Head of caudate nucleus (tissue), 42 donors: Measurements from ENCODE around the gene GRK7.
"Not testable (repeated sequence)": the region's sequence is repeated elsewhere in the genome, so short reads cannot be mapped to it uniquely, and the experiment has no call there.

Experiments used
- DNase-seq, 42 donors: peaks; one replicate each; pipeline versions ENCODE4 v3.0.0 to v3.0.0-alpha.2; 2020 to 2021; ENCODE audit warnings: mixed read lengths in 7 of 42
- intact Hi-C: fragments of 100-400 bp; cut with DNase I; formaldehyde crosslinking; loops from one replicate; pipeline ENCODE4 v1.15.0; 2022

Gene GRK7

DNA sequence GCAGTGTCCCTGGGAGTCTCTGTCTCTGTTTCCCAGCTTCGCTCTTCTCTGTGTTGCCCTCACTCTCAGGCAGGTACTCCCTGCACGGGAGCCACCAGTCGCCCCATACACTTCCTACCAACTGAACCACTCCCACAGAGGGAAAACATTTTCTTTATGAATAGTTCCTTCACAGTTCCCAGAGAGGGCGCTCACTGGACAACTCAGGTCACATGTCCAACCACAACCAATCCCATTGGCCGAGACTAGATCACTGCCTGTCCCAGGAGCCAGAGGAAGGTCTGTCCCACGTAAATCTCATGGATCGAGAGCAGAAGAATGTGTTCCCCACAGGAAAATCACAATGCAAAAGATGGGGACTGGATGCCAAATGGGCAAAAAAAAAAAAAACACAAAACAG lies 26.1 kb downstream of the GRK7 start:
- intact Hi-C loops = no loop called here
- no peak for DNase-seq

DNA sequence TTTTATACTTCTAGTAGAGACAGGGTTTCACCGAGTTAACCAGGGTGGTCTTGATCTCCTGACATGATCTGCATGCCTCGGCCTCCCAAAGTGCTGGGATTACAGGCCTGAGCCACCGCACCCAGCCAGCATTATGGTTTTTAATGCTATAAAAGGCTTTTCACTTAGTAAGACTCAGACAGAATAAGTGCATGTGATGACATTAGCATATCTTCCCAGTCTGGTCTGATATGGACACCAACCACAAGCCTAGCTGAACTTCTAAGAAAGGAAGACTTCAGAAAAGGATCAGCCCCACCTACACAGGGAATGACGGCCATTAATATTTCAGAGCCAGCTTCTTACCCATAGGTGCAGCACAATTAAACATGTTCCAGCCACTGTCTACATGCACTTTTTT lies 27.0 kb downstream of the GRK7 start:
- intact Hi-C loops = no loop called here
- DNase-seq = no peak

DNA sequence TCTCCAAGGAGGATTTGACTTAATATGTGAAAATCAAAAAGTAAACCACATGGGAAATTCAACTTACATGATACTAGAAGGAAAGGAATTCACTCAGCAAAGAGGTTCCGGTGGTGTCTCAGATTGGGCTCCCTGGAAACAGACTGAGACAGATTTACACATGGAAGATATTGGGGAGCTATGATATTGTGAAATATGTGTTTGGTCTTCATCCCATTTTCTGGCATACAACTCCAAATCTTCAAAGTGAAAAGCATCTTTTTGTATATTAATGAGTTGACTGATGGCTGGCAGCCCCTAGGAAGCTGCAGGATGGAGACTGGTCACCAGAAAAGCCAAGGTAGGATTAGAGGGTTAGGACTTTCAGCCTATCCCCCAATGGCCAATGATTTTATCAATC lies 29.3 kb downstream of the GRK7 start:
- intact Hi-C loops = no loop called here
- no peak for DNase-seq

DNA sequence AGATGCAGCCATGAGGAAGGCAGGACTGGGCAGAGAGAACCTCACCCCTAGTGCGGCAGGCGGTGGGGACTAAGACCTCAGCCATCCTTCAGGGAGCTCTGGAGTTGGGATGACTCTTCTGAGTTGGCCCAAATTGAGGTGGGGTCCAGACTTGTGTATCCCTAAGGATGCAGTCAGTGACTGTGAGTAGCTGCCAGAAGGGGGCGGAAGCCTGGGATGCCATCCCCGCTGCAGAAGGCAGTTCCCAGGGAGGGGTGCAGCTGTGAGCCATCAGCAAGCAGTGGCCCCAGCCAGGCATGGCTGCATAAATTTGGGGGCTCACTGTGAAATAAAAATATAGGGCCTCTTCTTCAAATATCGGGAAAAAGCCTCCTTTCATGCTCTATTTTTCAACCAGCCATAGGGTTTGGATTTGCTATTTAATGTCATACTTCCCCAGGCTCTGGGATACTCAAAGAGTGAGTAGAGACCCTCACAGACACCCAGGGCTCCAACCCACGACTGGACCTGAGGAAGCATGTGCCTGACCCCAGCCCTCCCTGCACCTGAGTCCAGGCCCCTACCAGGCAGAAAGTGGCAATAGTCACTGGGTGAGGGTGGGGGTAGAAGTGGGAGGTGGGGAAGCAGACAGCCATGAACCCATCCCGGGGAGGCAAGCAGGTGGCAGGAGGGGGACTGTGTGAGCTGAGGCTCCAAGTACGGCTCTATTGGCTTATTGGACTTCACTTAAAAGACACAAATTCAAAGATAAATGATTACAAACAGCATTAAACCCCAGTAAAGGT lies 30.5 kb downstream of the GRK7 start:
- DNase-seq = no peak
- intact Hi-C loops = no loop called here

DNA sequence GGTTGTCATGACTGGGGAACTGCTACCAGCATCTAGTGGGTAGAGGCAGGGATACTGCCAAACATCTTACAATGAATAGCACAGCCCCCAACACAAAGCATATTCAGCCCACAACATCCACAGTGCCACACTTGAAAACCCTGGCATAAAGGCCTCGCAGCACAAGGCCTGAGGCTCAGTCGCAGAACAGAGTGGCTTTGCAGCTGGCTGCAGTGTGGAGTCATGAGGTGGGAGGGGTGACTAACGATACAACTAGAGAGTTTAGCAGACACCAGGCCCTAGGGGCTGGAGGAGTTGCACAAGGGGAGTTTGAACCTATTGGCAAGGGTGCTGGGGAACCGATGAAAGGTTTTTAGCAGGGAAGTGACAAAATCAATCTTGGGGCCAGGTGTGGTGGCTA lies 32.1 kb downstream of the GRK7 start:
- intact Hi-C loops = no loop called here
- no peak for DNase-seq

DNA sequence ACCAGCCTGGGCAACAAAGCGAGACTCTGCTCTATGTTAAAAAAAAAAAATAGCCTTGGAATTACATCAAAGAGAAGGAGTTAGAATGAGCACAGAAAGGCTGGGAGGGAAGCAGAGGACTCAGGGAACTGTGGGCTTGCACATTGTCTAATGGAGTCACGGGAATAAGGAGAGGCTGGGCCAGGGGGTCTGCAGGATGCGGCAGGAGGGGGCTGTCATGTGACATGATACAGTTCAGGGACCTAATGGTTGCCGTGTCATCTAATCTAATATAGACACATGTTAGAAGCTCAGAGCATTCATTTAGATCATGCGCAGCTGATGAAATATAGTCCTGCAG lies 32.5 kb downstream of the GRK7 start:
- no peak for DNase-seq
- intact Hi-C loops = no loop called here

DNA sequence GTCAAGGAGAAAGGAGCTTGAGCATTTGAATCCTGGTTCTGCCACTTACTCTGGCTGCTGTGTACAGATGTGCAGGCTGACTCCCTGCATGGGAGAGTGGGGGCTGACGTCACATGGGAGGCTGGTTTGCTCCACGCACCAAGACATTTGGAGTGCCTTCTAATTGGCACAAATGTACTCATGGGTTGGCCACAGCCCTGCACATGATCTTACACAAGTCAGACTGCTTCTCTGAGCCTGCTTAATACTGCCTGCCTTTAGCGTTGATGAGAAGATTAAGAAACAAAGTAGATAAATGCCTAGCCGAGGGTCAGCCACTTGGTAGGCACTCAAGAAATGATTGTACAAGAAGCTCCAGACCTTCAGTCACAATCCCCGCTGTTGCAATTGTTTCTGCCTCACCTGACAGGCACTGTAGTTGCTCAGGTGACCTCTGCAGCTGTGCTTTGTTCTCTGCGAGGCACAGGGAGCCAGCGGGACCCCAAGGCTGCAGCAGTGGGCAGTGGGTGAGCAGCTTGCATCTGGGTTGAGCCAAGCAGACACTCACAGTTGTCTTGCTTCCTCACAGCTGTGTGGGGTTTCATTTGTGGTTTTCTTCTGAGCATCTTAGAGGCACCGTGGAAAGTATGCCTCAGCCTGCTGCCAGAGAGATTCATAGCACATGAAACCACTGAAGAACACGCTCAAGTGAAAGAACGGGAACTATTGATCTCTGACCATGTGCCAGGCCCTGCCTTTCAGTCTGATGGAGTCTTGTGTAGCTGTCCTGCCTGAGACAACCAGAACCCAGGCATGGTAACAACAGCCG lies 33.1 kb downstream of the GRK7 start:
- intact Hi-C loops = no loop called here
- peak in 3 of 42 donors; percentile 1 to 15 (median 9) for DNase-seq

DNA sequence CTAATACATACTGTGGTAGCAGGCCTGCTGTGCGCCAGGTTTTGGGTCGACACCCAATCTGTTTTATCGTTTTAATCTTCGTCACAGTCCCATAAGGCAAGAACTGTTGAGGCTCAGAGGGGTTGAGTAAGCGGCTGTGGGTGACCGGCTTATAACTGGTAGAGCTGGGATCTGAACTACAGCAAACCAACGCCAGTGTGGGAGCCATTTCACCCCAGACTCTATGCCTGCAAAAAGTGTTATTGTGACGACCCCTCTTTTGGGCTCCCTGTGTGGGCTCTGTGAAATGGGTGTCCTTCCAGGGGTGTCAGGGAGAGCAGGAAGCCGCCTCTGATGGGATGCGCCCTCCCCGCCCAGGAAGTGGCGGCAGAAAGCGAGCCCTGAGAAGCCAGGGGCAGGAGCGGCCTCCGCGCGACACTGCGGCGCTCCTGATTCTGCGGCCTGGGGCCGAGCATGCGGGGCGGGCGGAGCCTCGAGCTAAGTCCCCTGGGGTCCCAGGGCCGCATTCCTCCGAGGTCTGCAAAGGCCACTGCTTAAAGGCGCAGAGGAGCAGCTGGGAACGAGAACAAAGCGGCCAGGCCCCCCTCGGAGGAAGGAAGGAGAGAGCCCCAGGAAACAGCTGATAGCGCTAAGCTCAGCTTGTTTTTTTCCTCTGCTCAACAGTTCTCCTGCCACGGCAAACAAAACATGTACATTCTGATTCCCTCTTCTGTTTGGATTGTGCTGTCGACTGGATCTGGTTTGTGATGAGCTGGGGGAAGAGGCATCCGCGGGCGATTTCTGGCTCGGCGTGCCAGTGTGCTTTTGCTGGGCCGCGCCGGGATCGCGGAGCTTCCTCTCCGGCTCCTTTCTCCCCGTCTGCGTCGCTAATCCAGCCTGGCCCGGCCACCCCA lies 33.9 kb downstream of the GRK7 start:
- peak in 14 of 42 donors; percentile 4 to 40 (median 16) for DNase-seq
- intact Hi-C loops = no loop called here

DNA sequence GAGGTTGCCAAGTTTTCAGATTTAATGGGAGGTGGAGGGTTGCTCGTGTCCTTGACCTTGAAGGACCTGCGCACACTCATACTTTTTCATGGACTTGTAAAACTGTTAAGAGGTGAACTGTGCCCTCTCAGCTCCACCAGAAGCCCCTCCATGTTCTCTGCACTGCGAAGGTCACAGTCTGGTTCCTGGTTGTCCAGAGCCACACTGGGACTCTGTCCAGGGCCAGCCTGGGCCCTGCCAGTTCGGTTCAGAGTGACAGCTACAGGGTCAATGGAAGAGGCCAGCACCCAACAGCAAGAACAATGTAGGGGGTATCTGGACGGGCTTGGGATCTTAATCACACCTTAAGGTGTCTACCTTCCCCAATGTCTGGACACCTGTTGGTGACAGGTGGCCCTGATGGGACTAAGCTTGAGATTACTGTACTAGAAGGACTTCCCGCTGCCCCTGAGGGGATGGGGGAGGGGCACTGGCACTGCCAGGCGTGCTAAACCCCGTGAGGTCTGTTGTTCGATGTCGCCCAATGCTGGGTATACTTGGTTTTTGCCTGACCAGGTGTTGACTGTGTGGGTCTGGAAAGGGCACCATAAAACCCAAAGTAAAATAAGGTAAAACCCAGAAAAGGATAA lies 34.7 kb downstream of the GRK7 start:
- intact Hi-C loops = no loop called here
- DNase-seq = no peak

DNA sequence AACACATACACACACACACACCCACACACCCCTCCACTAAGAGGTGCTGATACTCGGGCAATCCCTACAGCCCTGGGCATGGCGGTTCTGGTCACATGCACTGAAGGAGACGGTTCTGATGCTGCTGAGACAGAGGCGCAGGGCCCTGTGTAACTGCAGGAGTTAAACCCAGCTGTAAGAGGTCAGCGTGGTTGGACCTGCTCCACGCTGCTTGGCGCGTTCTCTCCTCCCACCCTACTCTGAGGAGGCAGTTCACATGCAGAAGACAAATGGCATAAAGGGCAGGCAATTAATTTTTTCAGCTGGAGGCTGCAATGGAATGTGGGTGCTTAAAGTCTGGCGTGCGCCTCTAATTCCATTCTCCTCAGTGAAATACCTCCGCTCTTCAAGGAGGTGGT lies 35.2 kb downstream of the GRK7 start:
- no peak for DNase-seq
- intact Hi-C loops = no loop called here

DNA sequence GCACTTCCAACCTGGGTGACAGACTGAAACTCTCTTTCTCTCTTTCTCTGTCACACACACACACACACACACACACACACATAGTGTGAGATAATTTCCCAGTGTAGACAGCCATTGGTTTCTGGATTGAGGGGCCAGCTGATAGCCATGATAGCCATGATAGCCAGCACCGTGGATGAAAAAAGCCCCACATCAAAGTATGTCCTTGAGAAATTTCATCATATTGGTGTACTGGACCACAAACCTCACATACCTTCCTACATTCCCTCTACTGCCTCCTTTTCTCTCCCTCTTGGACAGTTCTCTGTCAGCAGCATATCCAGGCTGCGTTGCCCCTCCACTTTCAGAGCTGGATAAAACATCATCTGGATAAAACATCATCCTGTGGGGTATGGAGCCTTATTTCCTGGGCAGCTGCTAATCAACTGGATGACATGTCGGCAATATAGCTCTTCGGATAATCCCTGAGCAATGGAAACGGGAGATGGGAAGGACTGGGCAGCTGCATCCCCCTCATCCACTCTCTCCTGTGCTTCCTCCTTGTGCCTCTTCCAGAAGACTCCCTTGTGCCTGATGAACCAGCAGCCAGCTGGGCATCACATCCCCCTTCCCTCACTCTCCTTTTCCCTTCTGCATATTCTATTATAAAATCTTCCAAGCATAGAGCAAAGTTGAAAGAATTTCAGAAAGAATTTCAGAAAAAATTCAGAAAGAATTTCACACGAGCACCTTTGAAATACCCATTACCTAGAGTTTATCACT lies 39.3 kb downstream of the GRK7 start:
- intact Hi-C loops = no loop called here
- no peak for DNase-seq

DNA sequence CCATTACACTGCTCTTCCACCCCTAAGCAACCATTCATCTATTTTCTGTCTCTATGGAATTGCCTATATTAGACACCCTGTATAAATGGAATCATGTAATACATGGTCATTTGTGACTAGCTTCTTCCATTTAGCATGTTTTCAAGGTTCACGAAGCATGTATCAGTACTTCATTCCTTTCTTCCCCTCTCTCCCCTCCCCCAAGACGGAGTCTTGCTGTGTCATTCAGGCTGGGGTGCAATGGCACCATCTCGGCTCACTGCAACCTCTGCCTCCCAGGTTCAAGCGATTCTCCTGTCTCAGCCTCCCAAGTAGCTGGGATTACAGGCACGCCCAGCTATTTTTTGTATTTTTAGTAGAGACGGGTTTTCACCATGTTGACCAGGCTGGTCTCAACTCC lies 40.3 kb downstream of the GRK7 start:
- intact Hi-C loops, DNase-seq: not testable (repeated sequence)

DNA sequence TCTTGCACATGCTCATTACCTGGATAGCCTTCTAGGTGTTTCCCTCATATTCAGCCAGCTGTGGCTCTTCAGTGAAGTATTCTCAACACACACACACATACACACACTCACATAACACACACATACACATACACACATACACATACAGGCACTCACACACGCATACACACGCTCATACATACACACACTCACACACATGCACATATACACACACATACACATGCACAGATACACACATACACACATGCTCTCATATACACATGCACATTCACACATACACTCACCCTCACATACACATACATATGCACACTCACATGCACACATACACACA lies 41.2 kb downstream of the GRK7 start:
- DNase-seq = no peak
- intact Hi-C loops = no loop called here

DNA sequence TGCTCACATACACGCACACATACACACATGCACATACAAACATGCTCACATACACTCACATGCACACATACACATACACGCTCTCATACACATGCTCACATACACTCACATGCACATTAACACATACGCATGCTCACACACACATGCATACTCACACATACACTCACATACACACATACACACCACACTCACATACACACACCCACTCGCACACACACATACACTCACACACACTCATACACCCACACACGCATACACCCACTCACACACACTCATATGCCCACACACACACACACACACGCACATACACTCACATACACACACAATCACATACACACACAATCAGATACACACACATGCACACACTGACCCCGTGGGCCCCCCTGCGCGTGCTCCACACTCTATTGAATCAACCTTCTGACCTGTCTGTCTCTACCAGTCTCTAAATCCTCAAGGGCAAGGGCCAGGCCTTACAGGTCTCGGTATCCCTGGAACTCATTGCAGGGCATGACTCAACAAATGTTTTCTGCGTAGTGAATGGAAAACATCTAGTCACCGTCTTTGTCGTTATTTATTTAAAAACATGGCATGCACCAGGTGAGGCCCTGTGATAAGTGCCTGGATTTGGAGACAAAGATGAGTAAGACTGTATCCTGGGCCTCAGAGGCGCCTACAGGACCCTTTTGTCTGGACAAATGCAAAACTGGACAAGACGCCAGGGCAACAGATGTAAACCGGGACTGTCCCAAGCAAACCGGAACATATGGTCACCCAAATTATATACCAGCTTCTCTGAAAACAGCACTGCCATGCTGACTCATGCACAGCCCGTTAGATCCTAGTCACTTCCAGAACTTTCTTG lies 41.8 kb downstream of the GRK7 start:
- no peak for DNase-seq
- intact Hi-C loops = no loop called here

DNA sequence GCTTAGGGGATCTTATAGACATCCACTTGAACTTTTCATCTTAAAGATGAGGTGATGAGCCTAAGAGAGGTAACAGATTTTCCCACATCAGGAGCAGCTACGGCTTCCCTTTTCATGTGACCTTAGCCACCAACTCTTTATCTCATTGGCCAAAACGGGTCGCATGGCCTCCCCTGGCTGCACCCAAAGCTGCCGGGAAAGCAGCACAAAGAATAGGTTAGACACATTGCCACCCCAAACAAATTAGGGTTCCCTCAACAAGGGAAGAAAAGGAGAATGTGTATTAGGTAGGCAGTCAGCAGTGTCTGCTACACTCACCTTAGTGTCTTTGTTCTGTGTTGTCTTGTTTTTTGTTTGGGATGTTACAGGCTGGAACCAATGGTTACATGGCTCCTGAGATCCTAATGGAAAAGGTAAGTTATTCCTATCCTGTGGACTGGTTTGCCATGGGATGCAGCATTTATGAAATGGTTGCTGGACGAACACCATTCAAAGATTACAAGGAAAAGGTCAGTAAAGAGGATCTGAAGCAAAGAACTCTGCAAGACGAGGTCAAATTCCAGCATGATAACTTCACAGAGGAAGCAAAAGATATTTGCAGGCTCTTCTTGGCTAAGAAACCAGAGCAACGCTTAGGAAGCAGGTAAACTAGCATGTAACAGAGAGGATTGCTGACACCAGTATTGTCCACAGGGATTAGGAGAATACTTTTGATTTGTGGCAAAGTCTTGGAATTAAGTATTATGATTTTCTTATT lies 44.2 kb downstream of the GRK7 start:
- intact Hi-C loops = no loop called here

DNA sequence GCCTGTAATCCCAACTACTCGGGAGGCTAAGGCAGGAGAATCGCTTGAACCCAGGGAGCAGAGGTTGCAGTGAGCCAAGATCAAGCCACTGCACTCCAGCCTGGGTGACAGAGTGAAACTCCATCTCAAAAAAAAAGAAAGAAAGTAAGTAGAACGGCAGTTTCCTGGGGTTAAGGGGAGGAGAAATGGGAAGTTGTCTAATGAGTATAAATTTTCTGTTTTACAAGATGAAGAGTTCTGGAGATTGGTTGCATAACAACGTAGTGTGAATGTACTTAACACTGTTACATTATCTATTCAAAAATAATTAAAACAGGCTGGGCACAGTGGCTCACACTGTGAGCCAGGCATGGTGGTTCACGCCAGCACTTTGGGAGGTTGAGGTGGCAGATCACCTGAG lies 45.4 kb downstream of the GRK7 start:
- no peak for DNase-seq
- intact Hi-C loops = no loop called here

More for the DNA sequence above, 44.2 kb downstream of the GRK7 start:
- no peak for DNase-seq

DNA sequence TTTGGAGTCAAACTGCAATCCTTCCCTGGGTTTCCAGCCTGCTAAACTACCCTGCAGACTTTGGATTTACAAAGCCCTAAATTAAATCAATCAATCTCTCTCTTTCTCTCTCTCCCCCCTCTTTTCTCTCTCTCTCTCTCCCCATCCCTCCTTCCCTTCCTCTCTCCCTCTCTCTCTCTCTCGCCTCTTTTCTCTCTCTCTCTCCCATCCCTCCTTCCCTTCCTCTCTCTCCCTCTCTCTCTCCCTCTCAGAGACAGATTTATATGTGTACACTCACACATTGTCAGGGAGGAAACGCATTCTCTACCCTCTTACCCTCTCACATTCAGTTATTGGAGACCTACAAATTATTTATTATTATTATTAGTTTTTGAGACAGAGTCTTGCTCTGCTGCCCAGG lies 47.0 kb downstream of the GRK7 start:
- DNase-seq = no peak
- intact Hi-C loops = no loop called here
